Activated CD8-positive, alpha-beta memory T cell treated with anti-CD3 and anti-CD28 coated beads, Interleukin-2, amount 50 U/mL, for 24 hours (primary cell): ENCODE measurements around the gene BABAM1.

Experiments
- DNase-seq: peaks from one replicate; pipeline ENCODE4 v3.0.0-alpha.2; 2020; ENCODE audit errors: extremely low read depth

Gene BABAM1

GRCh38 chr19:17303940-17304267 is 36.7 kb downstream of the BABAM1 start:
- DNase-seq, result no peak

GRCh38 chr19:17304386-17305215 is 37.4 kb downstream of the BABAM1 start:
- DNase-seq, result no peak

GRCh38 chr19:17305216-17305516 is 37.9 kb downstream of the BABAM1 start:
- DNase-seq, result no peak

- DNase-seq, result peak; percentile 91
Measured at GRCh38 chr19:17305517-17306284, 38.5 kb downstream of the BABAM1 start, which contains the start of gene MRPL34. TSS of gene MRPL34 (plus strand) at chr19:17305872. CDS start at chr19:17305893, 21 bp downstream.

- no peak for DNase-seq
Measured at GRCh38 chr19:17306285-17306714, 39.1 kb downstream of the BABAM1 start.

- DNase-seq, result no peak
Measured at GRCh38 chr19:17307876-17308377, 40.7 kb downstream of the BABAM1 start.

GRCh38 chr19:17309198-17309964 is 42.1 kb downstream of the BABAM1 start, which contains the start of gene DDA1:
TSS of gene DDA1 (plus strand) at chr19:17309563. CDS start at chr19:17309655, 92 bp downstream.
- DNase-seq, result peak; percentile 98

- no peak for DNase-seq
Measured at GRCh38 chr19:17309965-17310461, 42.8 kb downstream of the BABAM1 start.

GRCh38 chr19:17311455-17312188 is 44.4 kb downstream of the BABAM1 start:
- DNase-seq, result no peak

- no peak for DNase-seq
Measured at GRCh38 chr19:17312189-17313113, 45.2 kb downstream of the BABAM1 start.

- DNase-seq, result no peak
Measured at GRCh38 chr19:17314007-17314593, 46.9 kb downstream of the BABAM1 start.

GRCh38 chr19:17318966-17319365 is 51.7 kb downstream of the BABAM1 start:
- no peak for DNase-seq

GRCh38 chr19:17319473-17320238 is 52.4 kb downstream of the BABAM1 start:
- DNase-seq, result no peak

GRCh38 chr19:17320435-17320834 is 53.2 kb downstream of the BABAM1 start:
- DNase-seq, result no peak

GRCh38 chr19:17321655-17322489 is 54.6 kb downstream of the BABAM1 start:
- DNase-seq, result no peak

GRCh38 chr19:17322854-17323253 is 55.6 kb downstream of the BABAM1 start:
- DNase-seq, result no peak

- no peak for DNase-seq
Measured at GRCh38 chr19:17323300-17323963, 56.2 kb downstream of the BABAM1 start.

GRCh38 chr19:17323964-17324332 is 56.7 kb downstream of the BABAM1 start:
- no peak for DNase-seq
